Measurements from ENCODE around the gene ADAMTS3. TPM values are rescaled to one million over a fixed set of nuclear protein-coding genes. Genes with fewer than 3 reads are reported as not detected.

Gene ADAMTS3
- total RNA-seq, 2 experiments from 2014 or later, result not detected

DNA sequence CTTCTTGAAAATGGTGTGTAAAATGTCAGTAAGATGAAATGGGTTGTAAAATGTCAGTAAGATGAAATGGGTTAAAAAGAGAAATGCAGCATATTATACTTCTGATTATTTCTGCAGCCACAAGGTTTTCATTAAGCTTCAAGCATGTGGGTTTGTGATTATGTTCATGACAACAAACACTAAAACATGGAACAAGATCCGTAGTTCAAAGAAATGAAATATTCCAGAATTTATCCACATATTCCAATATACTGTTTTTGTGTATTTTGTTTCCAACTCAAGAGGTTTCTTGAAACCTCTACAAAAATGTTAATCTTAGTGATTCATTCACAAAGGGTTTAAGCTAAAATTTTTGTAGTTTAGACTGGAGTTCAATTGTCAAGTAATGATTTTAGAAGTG lies 84.0 kb downstream of the ADAMTS3 start:
- Mint-ChIP-seq H3K4me3 (no peak overlapping the region), H3K36me3 (no peaks in the 10 kb centered on the region), H3K27ac (no peak overlapping the region), H3K27me3 (no peaks in the 10 kb centered on the region), H3K4me1 (no peaks in the 10 kb centered on the region), H3K9me3 (peaks cover 1% of the 10 kb centered on the region)
- POLR2A ChIA-PET, result no interaction called here
- no peak for ATAC-seq (ENCODE audit: low read depth)
- no peak for DNase-seq

DNA sequence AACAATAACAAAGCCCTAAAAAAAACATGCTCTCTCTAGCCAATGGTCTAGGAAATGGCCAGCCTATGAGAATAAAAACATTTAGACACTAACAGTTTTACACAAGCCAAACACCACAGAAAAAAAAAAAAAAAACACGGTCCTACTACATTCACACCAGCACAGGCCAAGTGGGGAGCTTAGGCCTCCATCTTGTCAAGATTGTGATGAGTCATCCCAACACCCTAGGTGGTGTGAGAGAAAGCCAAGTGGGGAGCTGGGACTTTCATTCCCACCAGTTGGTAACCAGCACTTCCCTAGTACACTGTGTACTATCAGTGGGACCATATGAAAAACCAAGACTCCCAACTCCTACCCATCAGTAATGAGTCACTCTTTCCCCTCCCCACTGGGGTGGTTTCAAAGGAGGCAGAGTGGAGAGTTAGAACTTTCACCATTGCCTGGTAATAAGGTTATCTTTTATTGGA lies 95.6 kb downstream of the ADAMTS3 start:
- no peak overlapping the region for H3K4me3 Mint-ChIP-seq
- POLR2A ChIA-PET, result no interaction called here

DNA sequence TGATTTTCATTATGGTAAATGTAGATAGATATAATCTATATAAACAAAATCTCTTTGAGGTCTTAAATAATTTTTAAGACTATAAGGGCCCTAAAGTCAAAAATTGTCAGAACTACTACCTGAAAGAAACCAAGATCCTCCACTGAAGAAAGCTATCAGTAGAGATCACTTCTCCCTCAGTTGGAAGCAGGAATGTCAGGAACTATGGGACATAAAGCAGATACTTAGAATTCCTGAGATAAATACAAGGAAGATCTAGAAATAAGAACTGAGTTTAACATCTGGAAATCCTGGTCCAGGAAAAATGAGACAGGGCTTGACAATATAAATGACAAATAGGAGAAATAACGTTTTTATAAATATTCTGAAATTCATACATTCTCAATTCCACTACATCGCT lies 97.2 kb downstream of the ADAMTS3 start:
- ATAC-seq (ENCODE audit: low read depth) (no peak), DNase-seq (no peak)
- Mint-ChIP-seq H3K9me3 (peaks cover 2% of the 10 kb centered on the region), H3K27me3 (no peaks in the 10 kb centered on the region), H3K36me3 (no peaks in the 10 kb centered on the region), H3K4me1 (no peaks in the 10 kb centered on the region), H3K27ac (no peak overlapping the region), H3K4me3 (no peak overlapping the region)
- POLR2A ChIA-PET, result no interaction called here

More for the DNA sequence above, 95.6 kb downstream of the ADAMTS3 start:
- Mint-ChIP-seq H3K27ac (no peak overlapping the region), H3K9me3 (peaks cover 3% of the 10 kb centered on the region), H3K4me1 (no peaks in the 10 kb centered on the region), H3K27me3 (no peaks in the 10 kb centered on the region), H3K36me3 (no peaks in the 10 kb centered on the region)
- no peak for DNase-seq
- ATAC-seq (ENCODE audit: low read depth), result no peak

DNA sequence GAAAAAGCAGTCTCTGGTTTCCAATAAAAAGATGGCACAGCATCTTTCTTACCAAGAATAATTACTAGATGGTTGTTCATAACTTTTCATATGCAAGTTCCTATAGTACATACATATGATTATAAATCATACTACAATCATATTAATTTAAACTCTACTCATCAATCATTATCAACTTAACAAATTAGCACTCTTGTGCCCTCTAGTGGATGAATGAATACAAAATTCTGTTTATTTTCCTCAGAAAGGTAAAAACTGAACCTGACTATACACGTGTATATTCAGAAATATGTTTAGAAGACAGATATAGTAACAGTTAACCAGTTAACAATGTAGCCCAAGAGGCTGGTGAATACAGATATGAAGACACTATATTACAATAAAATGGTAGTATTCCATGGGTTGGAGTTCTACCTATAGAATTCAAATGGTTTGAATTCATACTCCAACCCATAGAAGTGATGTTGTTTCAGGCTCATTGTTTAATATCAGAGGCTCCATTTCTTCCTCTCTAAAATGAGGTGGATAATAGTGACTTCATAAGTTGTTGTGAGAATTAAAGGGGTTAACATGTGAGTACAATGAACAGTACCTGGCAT lies 100.0 kb downstream of the ADAMTS3 start:
- H3K27ac Mint-ChIP-seq, result no peak overlapping the region
- no peak for DNase-seq
- H3K4me3 Mint-ChIP-seq, result no peak overlapping the region
- no peaks in the 10 kb centered on the region for H3K4me1 Mint-ChIP-seq
- H3K27me3 Mint-ChIP-seq, result no peaks in the 10 kb centered on the region
- POLR2A ChIA-PET, result no interaction called here
- H3K9me3 Mint-ChIP-seq, result peaks cover 2% of the 10 kb centered on the region
- no peak for ATAC-seq (ENCODE audit: low read depth)
- H3K36me3 Mint-ChIP-seq, result no peaks in the 10 kb centered on the region

DNA sequence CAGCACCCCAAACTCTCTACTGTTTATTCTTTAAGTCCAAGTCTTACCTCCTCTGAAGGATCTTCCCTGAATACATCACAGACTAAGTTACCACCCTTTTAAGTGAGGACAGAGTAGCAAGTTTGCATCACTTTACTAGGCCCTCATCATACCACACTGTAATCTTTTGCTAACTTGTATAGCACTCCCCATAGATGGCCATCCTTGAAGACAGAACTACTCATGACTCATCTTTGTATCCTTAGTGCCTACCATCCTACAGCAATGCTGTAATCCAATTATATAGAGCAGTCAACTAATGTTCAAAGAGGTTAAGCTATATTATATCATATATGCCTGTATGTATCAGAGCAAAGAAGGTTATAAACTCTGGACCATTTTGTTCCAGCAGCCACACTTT lies 101.4 kb downstream of the ADAMTS3 start:
- Mint-ChIP-seq H3K4me1 (no peaks in the 10 kb centered on the region), H3K36me3 (no peaks in the 10 kb centered on the region), H3K4me3 (no peak overlapping the region), H3K9me3 (no peaks in the 10 kb centered on the region), H3K27me3 (no peaks in the 10 kb centered on the region), H3K27ac (no peak overlapping the region)
- no peak for DNase-seq
- no peak for ATAC-seq (ENCODE audit: low read depth)
- POLR2A ChIA-PET, result no interaction called here

DNA sequence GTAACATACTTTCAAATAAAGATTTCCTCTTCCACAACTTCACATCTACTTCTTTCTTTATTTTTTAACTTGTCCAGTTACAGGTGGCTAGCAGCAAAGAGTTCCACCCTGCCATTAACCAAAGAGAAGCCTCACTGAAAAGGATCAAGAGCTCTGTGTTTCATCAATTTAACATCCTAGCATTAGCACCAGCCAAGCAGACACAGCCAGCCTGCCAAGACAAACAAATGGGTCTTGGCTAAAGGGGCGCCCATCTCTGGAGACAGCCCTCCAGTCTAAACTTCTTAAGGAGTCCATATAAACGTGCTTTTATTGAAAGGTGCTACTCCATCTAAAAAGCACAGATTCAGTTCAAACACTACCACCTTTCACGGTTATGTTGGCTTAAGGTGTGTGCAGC lies 105.3 kb downstream of the ADAMTS3 start:
- Mint-ChIP-seq H3K9me3 (no peaks in the 10 kb centered on the region), H3K27me3 (no peaks in the 10 kb centered on the region), H3K36me3 (no peaks in the 10 kb centered on the region), H3K4me1 (no peaks in the 10 kb centered on the region), H3K4me3 (no peak overlapping the region), H3K27ac (no peak overlapping the region)
- DNase-seq (no peak), ATAC-seq (ENCODE audit: low read depth) (no peak)
- POLR2A ChIA-PET, result no interaction called here

DNA sequence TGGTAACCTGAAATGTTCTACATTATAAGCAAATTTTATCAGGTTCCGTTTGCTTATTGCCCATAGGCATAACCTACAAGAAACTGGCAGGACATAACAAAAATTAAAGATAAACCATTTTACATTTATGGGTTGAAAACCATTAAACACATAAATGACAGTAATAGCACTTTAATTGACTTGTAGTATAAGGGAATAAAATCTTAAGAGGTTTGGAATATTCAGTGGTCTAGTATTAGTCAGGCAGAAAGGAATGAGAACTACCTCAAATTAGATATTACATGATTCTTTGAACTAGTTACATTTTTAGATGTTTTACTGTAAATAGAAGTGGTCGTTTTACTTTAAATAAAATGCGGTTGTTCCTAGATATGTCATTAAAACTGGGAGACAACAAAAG lies 111.9 kb downstream of the ADAMTS3 start:
- no peak overlapping the region for H3K4me3 Mint-ChIP-seq
- no peaks in the 10 kb centered on the region for H3K36me3 Mint-ChIP-seq
- no peaks in the 10 kb centered on the region for H3K4me1 Mint-ChIP-seq
- no peaks in the 10 kb centered on the region for H3K9me3 Mint-ChIP-seq
- no peak for ATAC-seq (ENCODE audit: low read depth)
- POLR2A ChIA-PET, result no interaction called here
- no peaks in the 10 kb centered on the region for H3K27me3 Mint-ChIP-seq
- no peak overlapping the region for H3K27ac Mint-ChIP-seq
- DNase-seq, result no peak

DNA sequence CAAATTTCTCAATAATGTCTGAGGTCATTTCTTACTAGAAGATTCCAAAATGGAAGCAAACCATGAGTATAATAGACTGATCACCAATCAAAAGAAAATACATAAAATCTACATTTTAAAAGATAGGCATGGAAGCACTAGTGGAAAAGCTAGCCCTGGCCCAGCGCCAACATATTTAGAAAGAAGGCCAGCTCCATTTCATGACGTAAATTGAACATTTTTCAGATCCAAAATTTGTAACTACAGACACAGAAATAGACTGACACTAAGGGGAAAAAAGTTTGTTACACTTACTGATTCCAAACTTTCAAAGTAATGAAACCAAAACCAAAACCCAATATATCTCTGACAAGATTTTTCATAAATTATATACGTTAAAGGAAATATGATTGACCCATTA lies 117.7 kb downstream of the ADAMTS3 start:
- Mint-ChIP-seq H3K36me3 (no peaks in the 10 kb centered on the region), H3K27ac (no peak overlapping the region), H3K4me3 (no peak overlapping the region), H3K9me3 (no peaks in the 10 kb centered on the region), H3K4me1 (no peaks in the 10 kb centered on the region), H3K27me3 (no peaks in the 10 kb centered on the region)
- DNase-seq, result no peak
- POLR2A ChIA-PET, result no interaction called here
- ATAC-seq (ENCODE audit: low read depth), result no peak

DNA sequence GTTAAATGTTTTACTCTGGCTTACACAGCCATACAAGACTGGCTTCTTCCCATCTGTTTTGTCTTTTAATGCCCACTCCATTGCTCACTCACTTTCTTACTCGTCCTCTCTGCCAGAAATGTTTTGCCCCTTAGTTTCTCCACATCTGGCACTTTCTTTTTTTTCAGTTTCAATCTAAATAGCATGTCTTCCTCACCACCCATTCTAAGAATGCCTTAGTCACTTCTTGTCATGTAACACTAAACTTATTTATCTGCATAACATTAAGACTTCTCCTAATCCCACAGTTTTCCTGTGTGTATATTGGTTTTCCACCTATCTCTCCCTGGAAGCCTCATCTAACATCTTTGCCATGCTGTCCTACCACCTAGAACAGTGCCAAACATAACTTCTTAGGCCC lies 119.3 kb downstream of the ADAMTS3 start:
- DNase-seq (no peak), ATAC-seq (ENCODE audit: low read depth) (no peak)
- H3K9me3 Mint-ChIP-seq, result no peaks in the 10 kb centered on the region
- H3K4me1 Mint-ChIP-seq, result no peaks in the 10 kb centered on the region
- H3K27ac Mint-ChIP-seq, result no peak overlapping the region
- H3K4me3 Mint-ChIP-seq, result no peak overlapping the region
- peaks cover 1% of the 10 kb centered on the region for H3K27me3 Mint-ChIP-seq
- no peaks in the 10 kb centered on the region for H3K36me3 Mint-ChIP-seq
- POLR2A ChIA-PET, result no interaction called here

DNA sequence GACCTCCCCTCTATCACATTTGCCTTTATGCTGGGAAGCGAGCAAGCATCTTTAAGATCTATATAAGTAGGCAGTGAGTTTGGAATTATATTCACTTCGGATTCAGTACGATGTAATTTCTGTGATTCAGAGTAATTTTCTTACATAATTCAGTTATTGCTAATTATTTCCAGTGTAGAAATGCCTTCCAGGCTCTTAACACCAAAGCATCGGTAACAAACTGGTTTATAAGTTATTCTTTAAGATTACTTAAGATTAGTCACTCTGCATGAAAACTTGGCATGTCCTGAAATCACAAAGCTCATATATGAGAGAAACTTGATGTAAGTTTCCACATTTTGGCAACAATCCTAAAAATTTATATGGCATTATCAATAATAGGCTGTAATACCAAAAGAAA lies 120.8 kb downstream of the ADAMTS3 start:
- Mint-ChIP-seq H3K36me3 (no peaks in the 10 kb centered on the region), H3K27ac (no peak overlapping the region), H3K9me3 (no peaks in the 10 kb centered on the region), H3K4me1 (no peaks in the 10 kb centered on the region), H3K27me3 (peaks cover 2% of the 10 kb centered on the region), H3K4me3 (no peak overlapping the region)
- POLR2A ChIA-PET, result no interaction called here
- no peak for DNase-seq
- no peak for ATAC-seq (ENCODE audit: low read depth)

DNA sequence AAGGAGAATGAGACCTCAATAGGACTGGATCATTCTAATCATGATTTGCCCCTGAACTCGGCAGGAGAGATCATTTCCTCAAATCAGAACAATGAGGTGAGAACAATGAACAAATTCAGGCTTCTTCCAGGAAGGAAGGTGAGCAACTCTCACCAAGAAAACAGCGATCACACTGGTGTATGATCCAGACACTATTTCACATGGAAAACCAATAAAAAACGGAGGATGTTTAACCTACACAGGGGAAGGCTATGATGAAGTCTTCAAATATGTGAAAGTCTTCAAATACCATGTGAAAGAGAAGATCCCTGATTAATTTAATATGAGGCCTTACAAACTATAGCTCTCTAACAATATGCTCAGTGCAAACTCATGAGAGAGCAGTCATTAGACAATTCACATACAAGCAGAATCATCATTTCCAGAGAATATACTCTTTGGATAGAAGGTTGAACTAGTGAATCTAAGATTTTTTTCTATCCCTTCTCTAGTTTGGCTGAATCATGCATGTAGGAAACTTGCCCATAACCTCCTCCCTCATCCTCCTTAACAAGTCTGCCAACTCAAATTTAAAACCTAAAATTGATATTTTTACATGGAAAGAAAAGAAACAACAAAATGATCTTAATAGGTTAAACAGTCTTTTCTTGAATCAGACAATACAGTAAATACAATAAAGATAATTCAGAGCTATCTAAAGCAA lies 122.5 kb downstream of the ADAMTS3 start:
- Mint-ChIP-seq H3K27me3 (peaks cover 2% of the 10 kb centered on the region), H3K9me3 (no peaks in the 10 kb centered on the region), H3K4me1 (no peaks in the 10 kb centered on the region), H3K4me3 (no peak overlapping the region), H3K36me3 (no peaks in the 10 kb centered on the region), H3K27ac (no peak overlapping the region)
- POLR2A ChIA-PET, result no interaction called here
- ATAC-seq (ENCODE audit: low read depth), result no peak
- no peak for DNase-seq

DNA sequence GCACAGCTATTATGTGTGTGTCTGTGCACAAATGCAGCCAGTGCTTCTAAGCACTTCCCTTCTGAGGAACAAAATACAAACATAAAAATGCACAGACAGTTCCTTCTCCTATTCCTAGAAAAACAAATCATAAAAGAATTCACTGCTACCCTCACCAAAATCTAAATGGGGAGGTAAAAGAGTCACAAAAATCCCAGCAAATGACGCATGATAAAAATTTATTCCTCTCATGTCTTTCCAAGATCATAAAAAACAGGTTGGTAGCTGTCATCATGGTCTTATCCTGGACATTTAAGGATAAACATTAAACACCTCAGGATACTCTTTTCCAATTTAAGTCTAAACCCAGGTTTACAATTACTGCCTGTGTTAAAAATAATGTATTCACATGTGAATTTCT lies 124.9 kb downstream of the ADAMTS3 start:
- H3K4me3 Mint-ChIP-seq, result no peak overlapping the region
- no peak for ATAC-seq (ENCODE audit: low read depth)
- H3K27me3 Mint-ChIP-seq, result peaks cover 4% of the 10 kb centered on the region
- no peaks in the 10 kb centered on the region for H3K36me3 Mint-ChIP-seq
- no peak for DNase-seq
- no peaks in the 10 kb centered on the region for H3K4me1 Mint-ChIP-seq
- POLR2A ChIA-PET, result no interaction called here
- H3K27ac Mint-ChIP-seq, result no peak overlapping the region
- H3K9me3 Mint-ChIP-seq, result no peaks in the 10 kb centered on the region

DNA sequence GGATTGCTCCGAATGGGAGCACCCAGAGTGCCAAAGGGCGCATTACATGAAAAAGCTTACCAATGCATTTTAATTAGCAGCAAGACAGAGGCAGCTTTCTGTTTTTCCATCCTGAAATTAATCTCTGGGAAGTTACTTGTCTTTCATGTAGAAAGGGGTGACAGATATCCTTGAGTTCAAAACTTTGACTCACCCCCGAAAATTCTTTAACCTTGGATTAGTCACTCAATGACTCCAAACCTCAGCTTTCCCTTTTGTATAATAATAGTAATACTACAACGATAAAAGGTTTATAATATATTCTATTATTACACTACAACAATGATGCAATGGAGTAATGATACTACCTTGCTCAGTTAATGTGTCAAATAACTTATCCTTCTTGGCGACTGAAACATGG lies 126.3 kb downstream of the ADAMTS3 start:
- ATAC-seq (ENCODE audit: low read depth) (no peak), DNase-seq (no peak)

DNA sequence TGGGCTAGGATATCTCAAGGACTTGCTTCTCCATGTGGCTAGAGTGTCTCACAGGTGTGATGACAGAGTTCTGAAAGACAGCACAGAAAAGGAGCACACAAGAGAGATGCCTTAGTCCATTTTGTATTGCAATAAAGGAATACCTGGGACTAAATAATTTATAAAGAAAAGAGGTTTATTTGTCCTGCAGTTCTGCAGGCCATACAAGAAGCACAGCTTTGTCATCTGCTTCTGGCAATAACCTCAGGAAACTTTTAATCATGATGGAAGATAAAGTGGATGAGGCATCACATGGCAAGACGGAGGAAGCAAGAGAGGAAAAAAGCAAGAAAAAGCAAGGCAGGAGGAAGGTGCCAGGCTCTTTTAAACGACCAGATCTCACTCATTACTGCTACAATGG lies 126.9 kb downstream of the ADAMTS3 start:
- peaks cover 4% of the 10 kb centered on the region for H3K27me3 Mint-ChIP-seq
- H3K4me3 Mint-ChIP-seq, result no peak overlapping the region
- POLR2A ChIA-PET, result no interaction called here
- H3K27ac Mint-ChIP-seq, result no peak overlapping the region
- H3K9me3 Mint-ChIP-seq, result no peaks in the 10 kb centered on the region
- no peak for DNase-seq
- no peak for ATAC-seq (ENCODE audit: low read depth)
- no peaks in the 10 kb centered on the region for H3K4me1 Mint-ChIP-seq
- no peaks in the 10 kb centered on the region for H3K36me3 Mint-ChIP-seq

More for the DNA sequence above, 126.3 kb downstream of the ADAMTS3 start:
- Mint-ChIP-seq H3K4me1 (no peaks in the 10 kb centered on the region), H3K36me3 (no peaks in the 10 kb centered on the region), H3K4me3 (no peak overlapping the region), H3K27ac (no peak overlapping the region), H3K9me3 (no peaks in the 10 kb centered on the region), H3K27me3 (peaks cover 4% of the 10 kb centered on the region)
- POLR2A ChIA-PET, result no interaction called here

Data from activated naive CD8-positive, alpha-beta T cell treated with anti-CD3 and anti-CD28 coated beads, Interleukin-2, amount 10 ng/mL, durations not matched to agents 7 days and 5 days (primary cell).